Fibroblast of the conjunctiva (primary cell): ENCODE results near the gene TALDO1.

Experiments used
- DNase-seq: peaks from one replicate; pipeline ENCODE4 v3.0.0-alpha.2; 2010; ENCODE audit warnings: low read depth

The TALDO1 gene

DNA sequence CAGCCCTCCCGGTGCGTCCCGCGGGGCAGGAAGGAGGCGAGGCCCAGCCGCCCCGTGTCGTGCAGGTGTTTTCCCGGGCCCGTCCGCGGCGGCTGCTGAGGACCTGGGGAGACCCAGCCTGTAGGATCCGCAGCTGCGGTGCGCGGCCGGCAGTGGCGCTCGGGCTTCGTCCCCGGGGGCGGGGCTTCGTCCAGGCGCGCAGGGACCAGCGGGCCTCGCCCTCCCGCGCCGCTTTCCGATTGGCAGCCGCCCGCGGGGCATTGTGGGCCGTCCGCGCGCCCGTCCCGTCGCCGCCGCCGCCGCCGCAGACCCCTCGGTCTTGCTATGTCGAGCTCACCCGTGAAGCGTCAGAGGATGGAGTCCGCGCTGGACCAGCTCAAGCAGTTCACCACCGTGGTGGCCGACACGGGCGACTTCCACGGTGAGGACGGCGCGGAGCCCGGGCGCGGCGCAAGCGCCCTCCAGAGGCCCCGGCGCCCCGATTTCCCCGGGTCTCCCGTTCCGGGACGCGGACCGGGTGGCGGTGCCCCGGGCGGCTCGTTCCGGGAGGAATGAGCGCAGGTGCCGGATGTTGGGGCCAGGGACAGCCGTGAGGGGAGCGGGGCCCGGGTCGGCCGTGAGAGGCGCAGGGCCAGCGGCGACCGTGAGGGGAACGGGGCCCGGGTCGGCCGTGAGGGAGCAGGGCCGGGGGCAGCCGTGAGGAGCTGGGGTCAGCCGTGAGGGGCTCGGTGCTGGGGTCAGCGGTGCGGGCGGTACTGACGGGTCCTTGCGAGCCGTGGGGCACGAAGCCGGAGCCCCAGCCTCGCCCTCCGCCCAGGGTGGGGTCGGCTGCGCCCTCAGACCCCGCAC is at the start of gene TALDO1:
TALDO1 (plus strand) TSS at position 307 of the 849 bp plus-strand sequence; CDS start at position 325, 18 bp downstream.
- peak; percentile 57 for DNase-seq

DNA sequence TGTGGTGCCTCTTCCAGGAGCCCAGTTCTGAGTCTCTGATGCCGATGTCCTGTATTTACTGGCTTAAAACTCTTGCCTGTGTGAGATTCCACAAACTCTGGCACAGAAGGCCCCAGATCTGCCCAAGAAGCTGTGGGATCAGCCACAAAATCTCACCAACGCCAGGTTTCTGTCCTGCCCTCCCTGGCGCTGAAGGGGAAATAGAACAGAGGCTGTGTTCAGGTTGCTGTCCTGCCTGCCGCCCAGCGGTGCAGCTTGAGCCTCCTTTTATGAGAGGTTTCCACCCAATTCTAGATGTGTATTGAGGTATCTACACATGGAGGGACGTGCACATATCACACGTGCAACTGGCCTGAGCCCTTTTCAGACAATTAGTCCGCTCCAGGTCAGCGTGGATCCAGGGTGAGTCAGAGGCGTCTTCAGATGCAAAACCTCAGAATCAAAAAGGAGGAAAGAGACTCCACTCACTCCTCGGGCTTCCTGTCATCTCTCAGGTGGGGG is 49.4 kb upstream of the TALDO1 start:
- no peak for DNase-seq

DNA sequence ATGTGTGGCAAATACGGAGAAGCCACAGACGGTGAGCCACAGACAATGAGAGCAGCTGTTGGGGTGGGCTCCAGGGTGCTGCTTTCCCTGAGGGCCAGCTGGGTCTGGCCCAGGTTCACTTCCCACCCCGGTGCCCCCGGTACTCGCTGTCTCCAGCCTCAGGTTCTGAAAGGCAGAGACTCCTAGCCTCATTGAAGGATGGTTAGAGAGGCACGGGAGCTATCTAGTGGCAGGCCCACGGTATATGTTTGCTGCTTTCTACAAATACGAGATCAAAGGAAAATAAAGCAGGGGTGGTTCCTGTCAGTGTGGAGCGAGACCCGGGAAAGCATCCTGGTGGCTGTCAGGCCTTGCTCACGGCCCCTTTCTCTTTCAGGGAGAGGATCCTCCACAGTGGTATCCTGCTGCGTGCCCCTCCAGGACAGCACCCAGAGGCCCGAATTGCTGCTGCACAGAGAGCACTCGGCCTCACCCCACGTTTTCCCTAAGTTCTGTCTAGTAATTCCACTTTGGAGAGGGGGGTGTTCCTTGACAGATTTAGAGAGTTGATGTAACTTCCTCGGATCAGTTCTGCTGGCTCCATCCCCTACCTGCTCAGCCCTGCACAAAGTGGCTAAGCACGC is 48.7 kb upstream of the TALDO1 start:
- no peak for DNase-seq

DNA sequence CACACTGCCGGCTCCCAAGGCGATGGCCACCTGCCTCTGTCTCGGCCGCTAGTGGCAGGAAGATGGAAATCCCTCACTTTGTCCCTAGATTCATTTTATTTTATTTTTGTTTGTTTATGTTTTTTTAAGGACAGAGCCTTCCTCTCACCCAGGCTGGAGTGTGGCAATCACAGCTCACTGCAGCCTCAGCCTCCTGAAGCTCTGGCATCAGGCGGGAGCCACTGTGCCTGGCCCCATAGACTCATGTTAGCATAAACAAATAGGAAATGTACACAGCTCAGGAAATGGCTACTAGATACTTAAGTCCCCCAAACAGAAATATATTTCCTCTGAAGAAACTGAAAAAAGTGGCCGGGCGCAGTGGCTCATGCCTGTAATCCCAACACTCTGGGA is 48.2 kb upstream of the TALDO1 start:
- no peak for DNase-seq

DNA sequence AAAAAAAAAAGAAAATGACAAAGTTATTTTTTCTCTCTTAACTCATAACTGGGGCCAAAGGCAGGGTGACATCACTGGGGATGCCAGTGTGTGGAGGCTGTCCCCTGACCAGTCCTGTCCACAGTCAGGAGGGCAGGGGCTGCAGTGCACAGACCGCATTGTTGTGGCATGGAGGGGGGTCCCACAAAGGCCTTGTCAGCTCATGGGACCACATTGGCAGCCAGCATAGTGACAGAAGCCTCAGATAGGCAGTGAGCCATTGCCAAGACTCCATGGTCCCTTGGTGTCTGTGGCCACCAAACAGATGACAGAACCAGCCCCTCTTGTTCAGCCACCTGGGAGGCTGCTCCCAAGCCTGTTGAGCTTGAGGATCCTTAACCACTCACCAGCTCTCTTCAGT is 47.5 kb upstream of the TALDO1 start:
- no peak for DNase-seq

DNA sequence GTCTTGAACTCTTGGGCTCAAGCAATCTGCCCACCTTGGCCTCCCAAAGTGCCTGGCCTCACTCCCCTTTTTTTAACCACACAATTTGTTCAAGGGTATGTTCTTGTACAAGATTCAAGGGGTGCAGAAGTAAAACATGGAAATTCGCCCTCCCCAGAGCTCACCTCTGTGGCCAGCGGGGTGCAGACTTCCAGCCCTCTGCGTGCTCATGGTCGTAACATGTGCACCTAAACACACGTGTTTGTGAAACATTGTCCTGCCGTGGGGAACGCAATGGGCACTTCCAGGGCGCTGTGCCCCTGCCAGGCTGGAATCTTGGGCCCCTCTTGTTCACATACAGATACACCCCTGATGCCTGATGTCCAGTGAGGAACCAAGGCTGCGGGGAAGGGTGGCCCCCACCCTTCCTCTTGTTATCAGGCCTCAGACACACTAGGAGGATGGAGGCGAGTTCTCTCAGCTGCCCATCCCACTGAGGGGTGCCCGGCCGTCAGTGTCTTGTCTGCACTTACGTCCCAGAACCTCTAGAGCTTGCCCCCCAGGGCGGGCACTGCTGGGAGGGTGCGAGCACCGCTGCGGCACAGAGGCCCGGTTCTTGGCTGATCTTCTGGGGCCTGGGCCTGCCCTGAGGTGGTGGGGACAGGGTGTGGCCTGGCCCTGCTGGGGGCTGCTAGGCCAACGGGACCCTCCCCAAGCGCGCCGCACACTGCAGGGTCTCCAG is 45.4 kb upstream of the TALDO1 start:
- no peak for DNase-seq

DNA sequence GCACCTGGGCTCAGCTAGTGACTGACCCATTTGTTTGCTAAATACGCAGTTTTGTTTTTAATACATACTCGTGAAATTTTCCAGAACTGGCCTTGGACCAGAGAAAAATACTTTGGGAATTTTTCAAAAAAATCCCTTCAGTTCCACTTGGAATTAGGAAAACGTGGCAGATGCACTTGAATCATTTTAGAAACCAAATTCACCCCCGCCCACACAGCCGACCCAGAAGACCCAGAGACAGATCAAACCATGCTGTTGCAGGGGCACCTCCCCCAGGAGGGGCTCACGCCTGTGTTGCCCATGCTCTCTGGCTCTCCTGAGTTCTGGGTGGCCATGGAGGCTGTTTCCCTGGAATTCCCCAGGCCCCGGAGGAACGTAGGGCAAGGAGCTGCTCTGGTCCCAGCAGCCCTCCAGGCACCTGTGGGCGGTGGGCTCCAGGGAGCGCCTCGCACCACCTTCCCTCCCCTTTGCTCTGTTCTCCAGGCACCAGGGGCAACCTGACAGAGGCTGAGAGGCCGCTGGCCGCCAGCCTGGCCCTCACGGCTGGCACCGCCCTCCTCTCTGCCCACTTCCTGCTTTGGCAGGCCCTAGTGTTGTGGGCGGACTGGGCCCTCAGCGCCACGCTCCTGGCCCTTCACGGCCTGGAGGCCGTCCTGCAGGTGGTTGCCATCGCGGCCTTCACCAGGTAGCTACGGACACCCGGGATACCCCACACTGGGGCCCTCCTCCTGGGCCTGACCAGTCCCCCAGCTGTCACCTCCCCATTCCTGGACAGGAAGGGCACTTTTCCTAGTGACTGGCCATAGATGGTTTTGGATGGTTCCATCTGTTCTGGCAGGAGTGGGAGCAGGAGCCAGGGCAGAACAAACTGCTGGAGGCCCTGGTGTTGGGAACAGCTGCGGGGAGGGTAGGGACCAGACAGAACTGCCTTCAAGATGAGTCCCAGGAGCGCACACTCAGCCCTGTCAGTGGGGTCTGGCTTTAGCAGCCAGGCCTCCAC is 44.5 kb upstream of the TALDO1 start:
- DNase-seq: no peak

DNA sequence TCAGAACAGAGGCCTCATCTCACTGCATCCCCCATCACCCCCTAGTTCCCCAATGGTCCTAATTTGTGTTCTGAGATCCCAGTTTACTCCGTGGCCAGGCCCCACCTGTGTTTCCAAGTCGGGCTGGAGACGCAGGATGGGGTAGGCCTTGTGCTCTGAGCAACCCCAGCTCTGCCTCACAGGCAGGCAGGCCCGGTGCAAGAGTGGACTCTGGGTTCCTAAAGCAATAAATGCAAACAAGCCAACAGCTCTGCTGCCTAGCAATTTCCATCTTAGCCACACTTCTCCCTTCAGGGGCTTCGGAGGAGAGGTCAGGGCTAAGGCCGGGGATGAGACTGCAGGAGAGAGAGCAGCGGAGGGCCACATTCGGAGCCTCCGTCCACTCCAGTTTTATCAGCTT is 43.8 kb upstream of the TALDO1 start:
- DNase-seq: no peak

DNA sequence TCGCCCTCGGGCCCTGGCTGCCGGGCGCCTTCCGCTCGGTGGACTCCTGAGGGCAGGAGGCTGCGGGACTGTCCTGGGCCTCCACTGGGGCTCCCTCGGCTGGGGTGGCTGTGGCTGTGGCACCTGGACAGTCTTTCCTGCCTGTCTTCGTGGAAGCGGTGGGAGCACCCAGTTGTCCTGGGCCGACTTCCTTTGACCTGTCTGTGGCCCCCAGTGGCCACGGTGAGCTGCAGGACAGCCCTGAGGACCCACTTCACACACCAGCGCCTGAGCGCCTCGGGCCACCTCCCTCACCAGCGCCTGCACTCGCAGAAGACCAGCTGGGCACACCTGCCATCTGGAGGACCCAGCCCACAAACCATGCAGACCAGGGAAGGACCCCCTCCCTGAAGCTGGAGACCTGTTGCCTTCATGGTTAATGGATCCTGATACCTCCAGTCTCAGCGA is 43.0 kb upstream of the TALDO1 start:
- DNase-seq: no peak

DNA sequence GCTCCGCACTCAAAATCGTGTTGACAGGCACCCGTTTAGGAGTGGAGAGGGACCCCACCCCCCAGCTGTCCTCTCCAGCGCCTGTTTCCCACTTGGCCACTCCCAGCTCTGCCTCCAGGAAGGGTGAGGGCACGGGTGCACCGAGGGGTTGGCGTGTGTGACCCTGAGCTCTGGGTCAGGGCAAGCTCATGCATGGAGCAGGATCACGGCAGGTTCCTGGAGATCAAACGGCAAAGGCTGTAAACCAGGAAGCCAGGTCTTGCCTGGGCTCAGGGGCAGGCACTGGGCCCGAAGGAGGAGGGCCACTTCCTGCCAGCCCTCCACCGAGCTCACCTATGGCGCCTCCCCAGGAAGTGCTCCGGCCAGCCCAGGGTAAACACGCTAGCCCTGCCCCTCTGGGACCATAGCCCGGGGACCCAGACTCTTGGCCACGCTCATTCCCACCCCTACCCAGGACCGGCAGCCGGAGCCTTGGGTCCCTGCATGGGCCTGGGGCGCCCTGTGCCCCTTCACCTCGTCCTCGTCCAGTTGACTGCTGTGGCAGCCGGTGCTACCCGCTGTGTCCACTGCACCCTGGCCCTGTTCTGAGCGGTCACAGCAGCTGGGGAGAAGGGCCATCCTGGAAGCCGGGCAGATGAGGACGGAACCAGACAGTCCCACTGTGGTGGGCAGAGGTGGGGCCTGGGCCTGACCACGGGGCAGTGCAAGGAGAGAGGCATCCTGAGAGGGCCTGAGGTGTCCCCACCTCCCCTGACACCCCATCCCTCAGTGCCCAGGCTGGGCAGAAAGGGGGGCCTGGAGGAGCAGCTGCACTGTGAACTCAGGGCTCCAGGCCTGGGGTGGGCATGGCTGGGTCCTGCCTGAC is 42.3 kb upstream of the TALDO1 start:
- DNase-seq: no peak

DNA sequence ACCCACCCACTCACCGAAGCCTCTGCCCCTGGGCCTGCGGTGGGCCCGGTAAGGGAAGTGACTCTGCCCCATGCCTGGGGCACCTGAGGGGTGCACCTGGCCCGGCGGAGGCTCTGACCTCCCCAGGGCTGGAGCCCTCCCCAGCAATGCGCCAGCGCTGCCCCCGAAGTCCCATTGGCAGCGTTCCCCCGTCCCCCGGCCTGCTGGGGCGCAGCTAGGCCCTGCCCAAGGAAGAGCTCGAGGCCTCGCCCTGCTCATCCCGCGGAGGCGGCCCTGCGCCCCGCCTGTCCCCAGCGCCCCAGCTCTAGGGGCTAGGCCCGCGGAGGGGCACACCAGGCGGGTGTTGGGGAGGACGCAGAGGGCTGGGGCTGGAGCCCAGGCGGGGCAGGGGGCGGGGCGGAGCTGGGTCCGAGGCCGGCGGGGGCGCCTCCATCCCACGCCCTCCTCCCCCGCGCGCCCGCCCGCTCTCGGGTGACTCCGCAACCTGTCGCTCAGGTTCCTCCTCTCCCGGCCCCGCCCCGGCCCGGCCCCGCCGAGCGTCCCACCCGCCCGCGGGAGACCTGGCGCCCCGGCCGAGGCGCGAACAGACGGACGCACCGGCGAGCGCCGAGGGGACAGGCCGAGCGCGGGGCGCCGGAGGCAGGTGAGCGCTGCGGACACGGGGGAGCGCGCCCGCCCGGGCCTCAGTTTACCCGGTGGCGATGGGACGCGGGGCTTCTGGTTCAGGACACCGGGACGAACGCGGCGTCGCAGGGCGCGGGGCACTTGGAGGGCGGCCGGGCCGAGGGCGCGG is 41.4 kb upstream of the TALDO1 start, which contains the start of gene EPS8L2:
EPS8L2 (plus strand) TSS at position 586 of the 793 bp plus-strand sequence. CDS start 3,177 bp downstream, outside the sequence.
- no peak for DNase-seq

DNA sequence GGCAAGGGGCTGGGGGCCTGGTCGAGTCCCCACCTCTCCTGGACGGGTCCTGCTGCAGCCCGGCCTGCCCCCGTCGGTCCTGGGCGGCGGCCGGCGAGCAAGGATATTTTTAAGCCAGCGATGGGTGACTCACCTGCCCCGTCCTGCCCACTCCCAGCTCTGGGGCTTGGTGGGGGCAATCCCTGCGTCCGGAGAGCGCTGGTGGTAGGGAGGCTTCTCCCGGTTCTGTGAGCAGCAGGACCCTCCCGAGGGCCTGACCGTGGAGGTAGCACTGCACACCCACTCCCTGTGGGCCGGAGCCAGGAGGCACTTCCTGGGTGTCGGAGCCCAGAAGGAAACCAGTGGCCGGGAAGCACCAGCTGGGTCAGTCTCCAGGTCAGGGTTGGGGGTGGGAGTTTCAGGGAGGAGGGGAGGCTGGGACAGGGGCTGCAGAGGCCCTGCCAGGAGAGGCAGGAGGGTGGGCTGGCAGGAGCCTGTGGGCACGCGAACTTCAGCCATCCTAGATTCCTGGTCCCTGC is 40.8 kb upstream of the TALDO1 start:
- peak; percentile 13 for DNase-seq

DNA sequence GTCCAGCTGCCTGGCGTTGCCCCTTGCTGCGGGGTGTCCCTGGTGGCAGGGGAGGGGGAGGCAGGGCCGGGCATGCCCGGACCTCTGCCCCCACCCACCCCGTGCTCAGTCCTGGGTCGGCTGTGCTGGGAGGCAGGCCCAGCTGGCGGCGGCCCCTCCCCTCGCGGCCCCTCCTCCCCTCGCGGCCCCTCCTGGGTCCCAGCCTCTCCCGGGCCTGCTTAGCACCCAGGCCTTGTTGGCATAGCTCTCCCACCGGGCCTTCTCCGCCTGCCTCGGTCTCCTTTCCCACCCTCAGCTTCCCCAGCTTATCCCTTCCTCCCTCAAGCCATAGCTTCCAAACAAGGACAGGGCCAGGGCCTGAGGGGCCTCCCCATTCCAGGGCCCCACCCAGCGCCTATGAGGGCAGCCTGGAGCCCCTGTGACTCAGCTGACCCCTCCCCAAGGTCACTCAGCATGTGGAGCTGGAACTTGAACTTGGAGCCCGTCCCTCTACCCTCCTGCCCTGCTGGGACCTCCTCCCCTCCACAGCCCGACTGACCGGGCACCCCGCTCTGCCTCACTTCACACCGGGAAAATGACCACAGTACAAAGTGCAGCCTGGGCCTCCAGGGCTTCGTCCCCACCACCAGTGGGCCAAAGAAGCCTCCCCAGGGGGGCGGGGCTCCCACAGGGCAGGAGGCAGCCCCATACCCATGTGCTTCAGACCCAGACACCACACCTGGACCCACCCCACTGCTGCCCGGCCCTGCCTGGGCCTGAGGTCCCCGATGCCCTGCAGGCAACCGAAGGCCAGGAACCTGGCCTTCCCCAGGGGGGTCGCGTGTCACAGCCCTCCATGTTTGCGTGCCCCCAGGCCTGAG is 40.1 kb upstream of the TALDO1 start:
- peak; percentile 17 for DNase-seq

DNA sequence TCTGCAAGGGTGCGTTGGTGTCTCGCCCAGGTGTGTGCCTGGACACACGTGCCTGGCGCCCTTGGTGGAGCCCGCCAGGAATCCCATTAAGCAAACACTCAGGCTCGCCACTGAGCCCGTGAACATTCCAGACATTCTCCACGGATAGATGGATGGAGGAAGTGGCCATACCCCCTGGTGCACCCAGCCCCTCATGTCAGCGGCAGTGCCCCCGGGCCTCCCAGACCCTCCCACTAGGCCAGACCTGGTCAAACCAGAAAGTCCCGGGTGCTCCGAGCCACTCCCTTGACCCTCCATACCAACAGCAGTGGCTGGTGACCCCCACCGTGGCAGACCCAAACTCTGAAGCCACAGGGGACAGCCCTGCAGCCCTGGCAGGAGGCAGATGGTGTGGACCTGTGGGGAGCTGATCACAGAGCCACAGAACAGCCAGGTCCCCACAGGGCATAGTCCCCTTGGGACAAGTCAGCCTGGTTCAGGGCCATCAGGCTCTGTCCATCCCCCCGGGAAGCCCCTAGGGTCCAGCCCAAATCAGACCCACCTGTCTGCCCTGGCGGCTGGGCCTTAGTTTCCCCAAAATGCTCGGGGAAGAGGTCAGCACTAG is 39.3 kb upstream of the TALDO1 start:
- no peak for DNase-seq

DNA sequence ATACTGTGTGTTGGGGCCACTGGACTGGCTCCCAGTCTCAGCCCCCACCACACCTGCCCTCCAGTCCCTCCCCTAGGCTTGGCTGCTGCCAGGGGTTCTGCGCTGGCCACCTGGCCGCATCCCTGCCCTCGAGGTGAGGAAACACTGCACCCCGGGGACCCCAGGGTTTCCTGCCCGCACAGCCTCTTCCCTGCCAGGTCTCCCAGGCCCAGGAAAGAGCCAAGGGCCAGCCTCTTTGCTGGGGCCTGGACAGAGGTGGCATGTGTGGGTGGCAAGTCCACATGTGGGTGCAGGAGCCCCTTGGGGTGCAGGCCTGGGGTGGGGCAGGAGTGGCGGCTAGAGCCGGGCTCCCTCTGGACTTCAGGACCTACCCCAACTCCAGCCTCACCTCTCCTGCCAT is 38.8 kb upstream of the TALDO1 start:
- DNase-seq: no peak

DNA sequence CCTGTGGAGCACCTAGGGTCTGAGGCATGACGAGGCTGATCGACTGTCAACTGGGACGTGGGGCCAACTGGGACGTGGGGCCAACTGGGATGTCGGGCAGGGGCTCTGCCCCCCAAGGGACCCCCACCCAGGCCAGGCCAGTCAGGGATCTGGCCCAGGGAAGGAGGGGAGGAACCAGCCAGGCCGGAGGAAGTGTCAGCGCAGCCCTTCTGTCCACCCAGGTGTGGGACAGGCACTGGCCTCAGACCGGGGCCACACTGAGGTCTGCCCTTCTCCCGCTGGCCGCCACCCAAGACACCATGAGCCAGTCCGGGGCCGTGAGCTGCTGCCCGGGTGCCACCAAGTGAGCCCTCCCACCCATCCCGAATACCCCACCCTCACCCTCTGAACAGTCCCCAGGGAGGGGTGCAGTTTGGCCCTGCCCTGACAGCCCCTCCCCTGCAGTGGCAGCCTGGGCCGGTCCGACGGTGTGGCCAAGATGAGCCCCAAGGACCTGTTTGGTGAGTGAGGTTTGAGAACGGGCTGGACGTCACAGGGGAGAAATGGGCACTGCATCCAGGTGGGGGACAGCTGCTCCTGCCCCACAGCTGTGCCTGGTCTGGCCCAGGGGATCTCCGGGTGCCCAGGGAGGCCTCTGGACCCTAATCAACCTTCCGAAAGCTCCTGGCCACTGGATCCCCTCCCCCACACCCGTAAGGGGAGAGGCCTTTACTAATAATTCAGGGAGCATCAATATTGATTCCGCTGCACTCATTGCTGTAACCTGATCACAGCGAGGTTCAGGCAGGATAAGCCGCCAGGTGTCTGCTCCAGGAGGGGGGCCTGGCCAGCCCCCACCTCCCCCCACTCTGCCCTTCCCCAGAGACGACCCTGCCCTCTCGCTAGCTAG is 37.9 kb upstream of the TALDO1 start:
- no peak for DNase-seq

DNA sequence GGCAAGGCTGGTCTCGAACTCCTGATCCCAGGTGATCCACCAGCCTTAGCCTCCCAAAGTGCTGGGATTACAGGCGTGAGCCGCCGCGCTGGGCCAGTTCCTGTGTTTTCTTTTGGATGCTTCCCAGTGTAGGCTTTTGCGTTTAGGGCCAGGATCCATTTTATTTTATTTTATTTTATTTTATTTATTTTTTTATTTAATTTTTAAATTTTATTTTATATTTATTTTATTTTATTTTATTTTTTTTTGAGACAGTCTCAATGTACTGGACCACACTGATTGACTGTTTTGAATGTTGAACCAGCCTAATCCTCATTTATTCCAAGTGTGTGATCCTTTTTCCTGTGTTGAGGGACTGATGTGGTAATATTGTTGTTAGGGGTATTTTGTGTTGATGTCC is 32.8 kb upstream of the TALDO1 start:
- no peak for DNase-seq
